ENCODE results near the gene SEMA4G. TPM values are rescaled to one million over a fixed set of nuclear protein-coding genes. Genes with fewer than 3 reads are reported as not detected.

The SEMA4G gene
- total RNA-seq, 4 donors from 2014 or later: 0.44 to 4.1 (median 1.3) TPM

DNA sequence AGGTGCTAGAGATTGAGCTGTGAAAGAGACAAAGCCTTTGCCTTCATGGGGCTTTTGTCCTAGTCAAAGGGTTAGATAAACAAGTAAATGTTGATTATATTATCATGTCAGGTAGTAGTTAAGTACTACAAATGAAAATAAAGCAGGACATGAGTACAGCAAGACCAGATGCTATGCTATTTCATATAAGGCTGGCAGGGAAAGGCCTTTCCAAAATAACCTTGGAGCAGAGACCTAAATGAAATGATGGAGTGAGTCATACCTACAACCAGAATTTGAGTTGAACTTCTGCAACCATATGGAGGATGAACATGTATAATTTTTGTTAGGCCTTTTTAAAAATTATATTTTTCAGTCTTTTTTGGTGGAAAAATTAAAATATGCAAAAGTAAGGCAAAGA lies 23.6 kb upstream of the SEMA4G start:
- Histone ChIP-seq H3K4me1 (no peaks in the 10 kb centered on the region), H3K27me3 (no peaks in the 10 kb centered on the region), H3K27ac (no peak overlapping the region), H3K4me3 (no peak overlapping the region), H3K36me3 (peaks cover 13 to 100% (median 39%) of the 10 kb centered on the region in 3 donors), H3K9me3 (no peaks in the 10 kb centered on the region)
- intact Hi-C loops (cut with DNase I): no loop called here
- DNase-seq: no peak
- TF ChIP-seq, protein P1, sequence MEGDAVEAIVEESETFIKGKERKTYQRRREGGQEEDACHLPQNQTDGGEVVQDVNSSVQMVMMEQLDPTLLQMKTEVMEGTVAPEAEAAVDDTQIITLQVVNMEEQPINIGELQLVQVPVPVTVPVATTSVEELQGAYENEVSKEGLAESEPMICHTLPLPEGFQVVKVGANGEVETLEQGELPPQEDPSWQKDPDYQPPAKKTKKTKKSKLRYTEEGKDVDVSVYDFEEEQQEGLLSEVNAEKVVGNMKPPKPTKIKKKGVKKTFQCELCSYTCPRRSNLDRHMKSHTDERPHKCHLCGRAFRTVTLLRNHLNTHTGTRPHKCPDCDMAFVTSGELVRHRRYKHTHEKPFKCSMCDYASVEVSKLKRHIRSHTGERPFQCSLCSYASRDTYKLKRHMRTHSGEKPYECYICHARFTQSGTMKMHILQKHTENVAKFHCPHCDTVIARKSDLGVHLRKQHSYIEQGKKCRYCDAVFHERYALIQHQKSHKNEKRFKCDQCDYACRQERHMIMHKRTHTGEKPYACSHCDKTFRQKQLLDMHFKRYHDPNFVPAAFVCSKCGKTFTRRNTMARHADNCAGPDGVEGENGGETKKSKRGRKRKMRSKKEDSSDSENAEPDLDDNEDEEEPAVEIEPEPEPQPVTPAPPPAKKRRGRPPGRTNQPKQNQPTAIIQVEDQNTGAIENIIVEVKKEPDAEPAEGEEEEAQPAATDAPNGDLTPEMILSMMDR (IDR thresholded peaks at IDR 0.05): no peak
- TF ChIP-seq POLR2A (IDR thresholded peaks at IDR 0.05): no peak

DNA sequence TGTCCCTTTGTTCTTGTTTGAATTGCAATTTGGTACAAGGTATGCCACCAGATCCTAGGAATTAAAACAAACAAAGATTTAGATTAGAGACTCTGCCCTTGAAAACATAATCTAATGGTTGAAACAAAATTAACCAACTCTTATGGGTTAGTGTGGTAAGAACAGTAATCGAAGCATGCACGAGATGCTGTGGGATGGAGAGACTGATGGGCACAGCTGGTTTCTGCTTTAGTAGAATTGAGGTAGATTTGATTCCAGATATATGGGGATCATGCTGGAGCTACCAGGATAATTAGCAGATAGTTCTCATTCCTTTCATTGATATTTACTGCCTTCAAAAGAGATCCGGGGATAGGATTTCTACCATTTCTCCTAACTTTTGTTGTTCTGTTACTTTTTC lies 20.4 kb upstream of the SEMA4G start:
- intact Hi-C loops (cut with DNase I): no loop called here
- 86 to 89% methylated on average over 3 of the region's 3 CpGs for WGBS, 2 donors
- Histone ChIP-seq H3K4me3 (no peak overlapping the region), H3K27ac (no peak overlapping the region), H3K36me3 (peaks cover 15 to 100% (median 43%) of the 10 kb centered on the region in 3 donors), H3K9me3 (no peaks in the 10 kb centered on the region), H3K27me3 (no peaks in the 10 kb centered on the region), H3K4me1 (no peaks in the 10 kb centered on the region)
- TF ChIP-seq, protein P1 (IDR thresholded peaks at IDR 0.05): no peak
- no peak for TF ChIP-seq POLR2A (IDR thresholded peaks at IDR 0.05)
- DNase-seq: no peak

DNA sequence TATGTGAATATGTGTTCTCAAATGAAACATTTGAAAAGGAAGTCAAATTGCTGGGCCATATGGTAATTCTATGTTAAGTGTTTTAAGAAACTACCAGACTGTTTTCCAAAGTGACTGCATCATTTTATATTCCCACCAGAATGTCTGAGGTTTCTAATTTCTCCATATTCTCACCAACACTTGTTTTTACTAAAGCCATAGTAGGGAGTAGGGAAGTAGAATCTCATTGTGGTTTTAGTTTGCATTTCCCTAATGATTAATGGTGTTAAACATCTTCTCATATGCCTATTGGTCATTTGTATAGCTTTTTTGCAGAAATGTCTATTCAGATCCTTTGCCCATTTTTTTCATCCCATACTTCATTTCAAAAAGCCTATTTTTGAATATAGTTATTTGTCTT lies 9.1 kb upstream of the SEMA4G start:
- no peak for DNase-seq
- H3K27ac ChIP-seq: no peak overlapping the region
- peaks cover 3 to 99% (median 12%) of the 10 kb centered on the region in 3 donors for H3K36me3 ChIP-seq
- no peaks in the 10 kb centered on the region for H3K27me3 ChIP-seq
- intact Hi-C loops (cut with DNase I): no loop called here
- H3K9me3 ChIP-seq: no peaks in the 10 kb centered on the region
- H3K4me3 ChIP-seq: no peak overlapping the region
- H3K4me1 ChIP-seq: no peaks in the 10 kb centered on the region
- TF ChIP-seq, protein P1 (IDR thresholded peaks at IDR 0.05): no peak
- no peak for TF ChIP-seq POLR2A (IDR thresholded peaks at IDR 0.05)

DNA sequence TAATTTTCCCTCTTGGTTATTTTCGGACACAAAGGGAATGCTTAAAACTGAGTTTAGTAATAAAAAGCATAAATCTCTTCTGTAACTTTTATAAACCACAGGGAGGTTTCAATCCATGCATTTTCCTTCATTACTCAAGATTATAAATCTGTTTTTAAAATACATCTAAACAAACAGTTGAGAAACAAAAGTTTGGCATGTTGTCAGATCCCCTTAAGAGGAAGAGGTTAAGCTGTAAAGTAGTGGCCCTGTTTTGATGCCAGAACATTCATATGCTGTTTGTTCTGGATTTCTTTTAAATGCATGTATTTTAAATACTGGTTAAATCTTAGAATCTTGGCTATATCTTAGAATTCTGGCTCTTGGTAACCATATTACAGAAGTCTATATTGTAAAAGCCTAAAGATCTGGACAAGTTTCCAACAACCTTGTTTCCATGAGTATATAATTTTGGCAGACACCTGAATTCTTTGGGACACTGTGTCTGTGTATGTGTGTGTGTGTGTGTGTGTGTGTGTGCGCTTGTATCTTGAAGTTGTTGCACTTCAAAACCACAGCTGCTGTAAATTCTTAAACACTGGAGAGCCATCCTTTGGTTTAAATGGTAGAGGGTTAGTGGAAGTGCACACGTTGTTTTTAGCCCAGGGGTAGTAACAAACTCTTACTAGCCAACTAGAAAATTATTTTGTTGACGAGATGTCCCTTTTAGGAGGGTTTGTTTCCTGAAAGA lies 6.8 kb upstream of the SEMA4G start:
- 77 to 79% methylated on average over 4 of the region's 4 CpGs for WGBS, 2 donors
- TF ChIP-seq, protein P1 (IDR thresholded peaks at IDR 0.05): no peak
- TF ChIP-seq POLR2A (IDR thresholded peaks at IDR 0.05): no peak
- no peaks in the 10 kb centered on the region for H3K9me3 ChIP-seq
- H3K4me1 ChIP-seq: no peaks in the 10 kb centered on the region
- no peak overlapping the region for H3K4me3 ChIP-seq
- no peak overlapping the region for H3K27ac ChIP-seq
- intact Hi-C loops (cut with DNase I): no loop called here
- DNase-seq: no peak
- peaks cover 0 to 90% (median 11%) of the 10 kb centered on the region in 3 donors for H3K36me3 ChIP-seq
- H3K27me3 ChIP-seq: no peaks in the 10 kb centered on the region

DNA sequence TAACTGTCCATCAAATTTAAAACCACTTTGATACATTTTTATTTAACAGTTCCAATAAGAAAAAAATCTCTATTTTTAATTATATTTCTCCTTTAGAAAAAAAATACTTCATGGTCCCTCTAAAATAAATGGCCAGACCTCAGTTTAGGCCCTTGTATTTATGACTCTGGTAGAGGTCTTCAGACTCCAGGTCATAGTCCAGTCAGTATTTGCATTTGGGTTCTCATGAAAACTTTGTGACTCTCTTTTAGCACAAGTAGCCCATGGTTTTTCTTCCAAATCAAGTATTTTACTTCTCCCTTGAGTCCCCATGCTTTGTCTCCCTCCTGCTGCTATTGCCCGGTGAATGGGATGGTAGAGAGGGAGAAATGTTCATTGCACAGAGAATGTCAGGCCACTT lies 5.5 kb upstream of the SEMA4G start:
- Histone ChIP-seq H3K27ac (no peak overlapping the region), H3K4me1 (peaks cover 2 to 6% (median 5%) of the 10 kb centered on the region in 3 donors), H3K9me3 (no peaks in the 10 kb centered on the region), H3K4me3 (no peak overlapping the region), H3K27me3 (no peaks in the 10 kb centered on the region), H3K36me3 (peaks cover 0 to 77% (median 0%) of the 10 kb centered on the region in 3 donors)
- 88 to 100% methylated on average over 1 of the region's 1 CpG for WGBS, 2 donors
- no peak for TF ChIP-seq POLR2A (IDR thresholded peaks at IDR 0.05)
- TF ChIP-seq, protein P1 (IDR thresholded peaks at IDR 0.05): no peak
- DNase-seq: no peak
- intact Hi-C loops (cut with DNase I): no loop called here

Data from esophagus squamous epithelium (tissue), 5 donors.